K562 (cell line): ENCODE measurements around the gene SGK1. TPM values are rescaled to one million over a fixed set of nuclear protein-coding genes. Genes with fewer than 3 reads are reported as not detected.
"Not testable (repeated sequence)": the region's sequence is repeated elsewhere in the genome, so short reads cannot be mapped to it uniquely, and the experiment has no call there.

Experiments used
- ATAC-seq: fragments of 200-7000 bp; cut with Tn5 transposase; 3 replicates; pipeline ENCODE4 v1.9.1; 2020; ENCODE audit warnings: moderate library complexity
- BruUV-seq: library from RNA; stranded (reverse); fragments of 400-500 nt; replicated peaks from 2 replicates; lab custom pipeline; 2021; lab: Mats Ljungman, UMichigan
- CTCF ChIA-PET: fragments of 300-600 bp; formaldehyde crosslinking; extraction: SDS; loops from one replicate; lab custom pipeline; 2021; ENCODE audit warnings: low intra/inter-chr PET ratio; lab: Yijun Ruan, JAX
- POLR2A ChIA-PET: fragments of 300-600, 350-650 bp; sonication (Branson Sonifier 250); formaldehyde crosslinking; extraction: SDS; loops from one replicate; lab custom pipeline; 2021; ENCODE audit warnings: antibody characterized with exemption, inconsistent platforms; lab: Yijun Ruan, JAX
- DNase-seq, 4 experiments: peaks; one replicate each; pipeline versions ENCODE4 v3.0.0 to v3.0.0-alpha.2; 2011 to 2018; ENCODE audit warnings: low spot score in 3 of 4, mixed read lengths in 3 of 4; ENCODE audit errors: extremely low read depth in 1 of 4
- FAIRE-seq: peaks from 2 replicates; lab custom pipeline; 2011; peaks lifted over from hg19 to GRCh38; lab: Jason Lieb, UNC
- H2AFZ ChIP-seq: 2 replicates; pipeline ENCODE4 v1.6.0; 2011; ENCODE audit warnings: low read depth, low read length, control low read depth, inconsistent platforms
- H3K27ac ChIP-seq: fragments of 200-600 bp; 3 replicates; pipeline ENCODE4 v1.8.0; 2011; ENCODE audit warnings: low read depth, mild to moderate bottlenecking, control low read depth, inconsistent platforms, low read length, moderate library complexity, mixed read lengths; ENCODE audit errors: extremely low read depth
- H3K27me3 ChIP-seq, 2 experiments: fragments of 300-600 bp in 1 of 2; 2 replicates in 1 of 2; 3 replicates in 1 of 2; pipeline versions ENCODE4 v1.6.0 to v1.8.0; 2011; ENCODE audit warnings: inconsistent platforms in 2 of 2, low read length in 2 of 2, mild to moderate bottlenecking in 1 of 2, mixed read lengths in 1 of 2, moderate library complexity in 1 of 2; ENCODE audit not compliant: control insufficient read depth in 2 of 2, insufficient read depth in 2 of 2
- H3K36me3 ChIP-seq: fragments of 300-600 bp; 3 replicates; pipeline ENCODE4 v1.8.0; 2011; ENCODE audit warnings: mild to moderate bottlenecking, low read length, inconsistent platforms; ENCODE audit not compliant: control insufficient read depth, insufficient read depth
- H3K4me1 ChIP-seq, 2 experiments: fragments of 200-600 bp in 1 of 2; replicated peaks in 1 of 2; 2 replicates in 1 of 2; 3 replicates in 1 of 2; pipeline versions ENCODE4 v1.5.1 to v1.8.0; 2011; ENCODE audit warnings: inconsistent platforms in 2 of 2, low read length in 2 of 2, mild to moderate bottlenecking in 1 of 2, mixed read lengths in 1 of 2, moderate library complexity in 1 of 2; ENCODE audit not compliant: control insufficient read depth in 2 of 2, insufficient read depth in 2 of 2
- H3K4me2 ChIP-seq: 2 replicates; pipeline ENCODE4 v1.6.1; 2011; ENCODE audit warnings: low read length, control low read depth, inconsistent platforms, mixed read lengths; ENCODE audit not compliant: insufficient read depth
- H3K4me3 ChIP-seq: fragments of 200-600 bp; sonication (generic), shearing (Covaris generic); 2 replicates; pipeline ENCODE4 v1.5.1; 2016; ENCODE audit warnings: control low read depth, inconsistent platforms
- H3K79me2 ChIP-seq: fragments of 200-600 bp; 3 replicates; pipeline ENCODE4 v1.8.0; 2011; ENCODE audit warnings: low read length, inconsistent platforms; ENCODE audit not compliant: control insufficient read depth, insufficient read depth
- H3K9ac ChIP-seq, 2 experiments: 2 replicates each; pipeline versions ENCODE4 v1.6.0 to v1.6.1; 2011; ENCODE audit warnings: low read depth in 2 of 2, low read length in 2 of 2, control low read depth in 1 of 2, inconsistent platforms in 1 of 2, mild to moderate bottlenecking in 1 of 2, mixed read lengths in 1 of 2; ENCODE audit not compliant: insufficient read depth in 1 of 2
- H3K9me1 ChIP-seq: one replicate; pipeline ENCODE4 v1.6.0; 2011; ENCODE audit warnings: inconsistent platforms, mild to moderate bottlenecking, low read length, moderate library complexity; ENCODE audit not compliant: control insufficient read depth, insufficient read depth
- H3K9me3 ChIP-seq: replicated peaks from 2 replicates; pipeline ENCODE4 v1.5.1; 2011; ENCODE audit warnings: low read depth, low read length, inconsistent platforms; ENCODE audit not compliant: control insufficient read depth, insufficient read depth
- H4K20me1 ChIP-seq: replicated peaks from 2 replicates; pipeline ENCODE4 v1.6.1; 2011; ENCODE audit warnings: low read length, inconsistent platforms, mixed read lengths; ENCODE audit not compliant: control insufficient read depth, insufficient read depth
- TEAD2 ChIP-seq: fragments of 450-650 bp; IDR thresholded peaks from 2 replicates; pipeline ENCODE4 v1.6.1; 2016; ENCODE audit warnings: missing genetic modification characterization, control low read depth, missing compliant biosample characterization
- ZNF121 ChIP-seq: sonication (generic); formaldehyde crosslinking; conservative IDR thresholded peaks from 2 replicates; pipeline ENCODE4 v1.8.0; 2022; ENCODE audit warnings: missing genetic modification reagents
- ZNF717 ChIP-seq: fragments of 250-450 bp; sonication (Bioruptor Pico); IDR thresholded peaks from 2 replicates; pipeline ENCODE4 v1.5.0; 2021
- WGBS: fragments of 100-300 bp; shearing (Covaris generic); methylation state at CpG from one replicate; pipeline ENCODE4 v1.1.6; 2016; ENCODE audit warnings: low coverage, mixed read lengths; ENCODE audit not compliant: insufficient coverage; ENCODE audit errors: missing lambda C conversion rate; 5-methylcytosine and 5-hydroxymethylcytosine counted together
- in situ Hi-C: fragments of 300-500 bp; cut with MboI; formaldehyde crosslinking; loops from 4 replicates; pipeline ENCODE4 v1.15.0; 2018; ENCODE audit warnings: inconsistent platforms, mixed read lengths
- intact Hi-C: fragments of 100-400 bp; cut with micrococcal nuclease; formaldehyde crosslinking; loops from 2 replicates; pipeline ENCODE4 v1.14.2; 2022
- polyA plus RNA-seq, 8 experiments: library from polyadenylated mRNA; depleted of rRNA in 4 of 8; stranded (reverse) in 5 of 8; unstranded in 3 of 8; fragments of >200 nt; fragmentation: Nextera tagmentation in 2 of 8; fragmentation: Illumina TruSeq in 1 of 8; extraction: Ambion mirVana in 2 of 8; extraction: Trizol in 1 of 8; gene quantifications; 2 replicates each; pipeline versions ENCODE4 v1.2.1 to v1.2.3, GENCODE V29; 2011 to 2014; ENCODE audit warnings: inconsistent platforms in 1 of 8, missing spikeins in 1 of 8
- total RNA-seq, 7 experiments: library from RNA; depleted of rRNA in 6 of 7; stranded (reverse); fragments of >200 nt in 6 of 7; fragmentation: Illumina TruSeq in 2 of 7; extraction: Trizol in 2 of 7; gene quantifications; 2 replicates each; pipeline versions ENCODE4 v1.2.1 to v1.2.3, GENCODE V29; 2011 to 2021; ENCODE audit warnings: low replicate concordance in 1 of 7
- TF ChIP-seq, protein P1 (sequence below): fragments of 450-650 bp; IDR thresholded peaks from 2 replicates; pipeline ENCODE4 v1.6.1; 2018; ENCODE audit warnings: mild to moderate bottlenecking, low read depth; ENCODE audit not compliant: partially characterized antibody
- TF ChIP-seq, protein P2 (sequence below): fragments of 200-800 bp; sonication (Bioruptor generic); IDR thresholded peaks from 2 replicates; pipeline ENCODE4 v1.6.1; 2017; ENCODE audit warnings: missing genetic modification characterization, missing compliant biosample characterization

Gene SGK1
- total and polyA plus RNA-seq, 9 of the 15 experiments (the other 6 are each of a cell fraction or from before 2014, with no cell fraction given) = 3.5 to 7.2 (median 3.9) TPM

DNA sequence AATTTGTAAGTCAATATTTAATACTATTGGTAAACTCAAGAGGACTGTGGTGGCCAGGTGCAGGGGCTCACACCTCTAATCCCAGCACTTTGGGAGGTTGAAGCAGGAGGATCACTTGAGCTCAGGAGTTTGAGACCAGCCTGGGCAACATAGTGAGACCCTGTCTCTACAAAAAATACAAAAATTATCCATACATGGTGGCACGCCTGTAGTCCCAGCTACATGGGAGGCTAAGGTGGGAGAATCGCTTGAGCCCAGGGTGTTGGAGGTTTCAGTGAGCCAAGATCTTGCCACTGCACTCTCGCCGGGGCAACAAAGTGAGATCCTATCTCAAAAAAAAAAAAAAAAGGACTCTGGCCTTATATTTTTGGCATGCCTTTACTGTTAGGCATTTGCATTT is 137.4 kb downstream of the SGK1 start:
- H3K27ac ChIP-seq, H4K20me1 ChIP-seq, DNase-seq, H3K79me2 ChIP-seq, intact Hi-C loops, FAIRE-seq, CTCF ChIA-PET, H2AFZ ChIP-seq, ATAC-seq, H3K36me3 ChIP-seq, in situ Hi-C loops, BruUV-seq, H3K4me2 ChIP-seq, H3K9me3 ChIP-seq, H3K9me1 ChIP-seq, POLR2A ChIA-PET, H3K27me3 ChIP-seq, H3K4me3 ChIP-seq, H3K9ac ChIP-seq: not testable (repeated sequence)
- peak; percentile 41; the same call in 1 of the 2 replicates for TF ChIP-seq ZNF121 (CRISPR knock-in tag)
- H3K4me1 ChIP-seq = peaks cover 9 to 15% of the 10 kb centered on the region in 2 experiments; a peak in 4 of 5 replicates
- WGBS = 79% methylated on average over 4 of the region's 4 CpGs

DNA sequence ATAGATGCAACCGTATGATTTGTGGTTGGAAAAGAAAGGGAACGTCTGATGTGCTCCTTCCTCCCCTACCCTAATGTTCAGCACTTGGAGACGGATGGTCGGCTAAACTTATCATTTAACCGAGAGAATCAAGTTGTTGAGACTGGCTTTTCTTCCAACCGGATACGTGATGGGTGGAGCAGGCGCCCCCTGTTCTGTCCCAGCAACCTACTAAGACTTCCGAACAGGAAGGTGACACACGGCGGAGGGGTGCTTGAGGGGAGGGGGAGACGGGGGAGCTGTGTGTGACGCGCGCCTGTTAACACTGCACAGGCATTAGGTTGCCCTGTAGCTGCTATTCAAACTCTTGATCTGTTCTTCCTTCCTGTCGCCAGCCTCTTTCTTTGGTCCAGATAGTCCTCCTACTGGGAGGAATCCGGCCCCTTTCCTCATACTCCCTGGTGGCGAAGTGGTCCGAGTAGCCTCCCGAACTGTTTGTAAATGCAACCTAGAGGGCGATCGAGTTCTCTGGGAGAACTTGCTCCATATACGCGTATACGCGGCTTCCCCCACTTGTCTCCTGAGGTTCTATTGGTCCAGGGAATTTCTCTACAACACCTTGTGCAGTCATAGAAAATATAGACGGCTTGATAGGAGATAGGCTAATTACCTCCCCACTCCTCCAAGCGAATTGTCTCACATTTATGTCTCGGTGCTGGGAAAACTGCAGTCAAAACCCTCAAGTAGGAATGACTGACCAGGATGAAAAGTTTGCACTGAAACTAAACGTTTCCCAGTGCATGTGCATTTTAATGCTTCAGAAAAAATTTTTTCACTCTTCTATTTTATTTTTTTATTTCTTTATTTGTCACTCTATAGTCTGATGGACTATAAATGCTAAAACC is 139.5 kb downstream of the SGK1 start:
- ATAC-seq (peak; percentile 49), DNase-seq (peak; percentile 58 to 87 (median 66)), FAIRE-seq (peak; percentile 82)
- Histone ChIP-seq H3K27me3 (no peaks in the 10 kb centered on the region), H3K4me1 (peaks cover 15 to 16% of the 10 kb centered on the region in 2 experiments; a peak in 4 of 5 replicates), H3K79me2 (peaks cover 5% of the 10 kb centered on the region), H3K4me2 (peak overlapping the region; percentile 36; the same call in 1 of the 2 replicates), H4K20me1 (no peaks in the 10 kb centered on the region), H2AFZ (peak overlapping the region; percentile 84), H3K9me1 (no peaks in the 10 kb centered on the region), H3K4me3 (no peak overlapping the region), H3K36me3 (peaks cover under 1% of the 10 kb centered on the region; the same call in 1 of the 3 replicates), H3K27ac (no peak overlapping the region), H3K9me3 (no peaks in the 10 kb centered on the region), H3K9ac (no peak overlapping the region)
- intact Hi-C loops = loop anchor here (1.0 to 10.0 kb wide), 7 partner anchors 17 to 1256 kb away; no protein-coding TSS in a partner anchor
- in situ Hi-C loops = no loop called here
- ChIA-PET CTCF (no interaction called here), POLR2A (interaction anchor here (0.5 kb wide), 1 partner anchor 483 kb away, joined by 3 read pairs; no protein-coding TSS in a partner anchor)
- WGBS = 36% methylated on average over 25 of the region's 30 CpGs
- no TSS peak for BruUV-seq
- TF ChIP-seq, protein P1, sequence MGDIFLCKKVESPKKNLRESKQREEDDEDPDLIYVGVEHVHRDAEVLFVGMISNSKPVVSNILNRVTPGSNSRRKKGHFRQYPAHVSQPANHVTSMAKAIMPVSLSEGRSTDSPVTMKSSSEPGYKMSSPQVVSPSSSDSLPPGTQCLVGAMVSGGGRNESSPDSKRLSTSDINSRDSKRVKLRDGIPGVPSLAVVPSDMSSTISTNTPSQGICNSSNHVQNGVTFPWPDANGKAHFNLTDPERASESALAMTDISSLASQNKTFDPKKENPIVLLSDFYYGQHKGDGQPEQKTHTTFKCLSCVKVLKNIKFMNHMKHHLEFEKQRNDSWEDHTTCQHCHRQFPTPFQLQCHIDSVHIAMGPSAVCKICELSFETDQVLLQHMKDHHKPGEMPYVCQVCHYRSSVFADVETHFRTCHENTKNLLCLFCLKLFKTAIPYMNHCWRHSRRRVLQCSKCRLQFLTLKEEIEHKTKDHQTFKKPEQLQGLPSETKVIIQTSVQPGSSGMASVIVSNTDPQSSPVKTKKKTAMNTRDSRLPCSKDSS = no peak
- TF ChIP-seq, protein P2, sequence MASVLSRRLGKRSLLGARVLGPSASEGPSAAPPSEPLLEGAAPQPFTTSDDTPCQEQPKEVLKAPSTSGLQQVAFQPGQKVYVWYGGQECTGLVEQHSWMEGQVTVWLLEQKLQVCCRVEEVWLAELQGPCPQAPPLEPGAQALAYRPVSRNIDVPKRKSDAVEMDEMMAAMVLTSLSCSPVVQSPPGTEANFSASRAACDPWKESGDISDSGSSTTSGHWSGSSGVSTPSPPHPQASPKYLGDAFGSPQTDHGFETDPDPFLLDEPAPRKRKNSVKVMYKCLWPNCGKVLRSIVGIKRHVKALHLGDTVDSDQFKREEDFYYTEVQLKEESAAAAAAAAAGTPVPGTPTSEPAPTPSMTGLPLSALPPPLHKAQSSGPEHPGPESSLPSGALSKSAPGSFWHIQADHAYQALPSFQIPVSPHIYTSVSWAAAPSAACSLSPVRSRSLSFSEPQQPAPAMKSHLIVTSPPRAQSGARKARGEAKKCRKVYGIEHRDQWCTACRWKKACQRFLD (CRISPR knock-in tag) = no peak; the same call in 1 of the 2 replicates
- TF ChIP-seq TEAD2 (tag) = peak; percentile 18; the same call in 1 of the 2 replicates
- TF ChIP-seq ZNF717 (CRISPR knock-in tag) = no peak
